Ureter (tissue), 1 donor: Measurements from ENCODE around the gene SBF2. TPM values are rescaled to one million over a fixed set of nuclear protein-coding genes. Genes with fewer than 3 reads are reported as not detected.

Experiments used
- DNase-seq: peaks from one replicate; pipeline ENCODE4 v3.0.0-alpha.2; 2020; ENCODE audit warnings: low spot score
- total RNA-seq: library from RNA; stranded (reverse); gene quantifications from one replicate; pipeline ENCODE4 v1.2.4, GENCODE V29; 2023
- donor health status: DM: yes; HTN: yes; CAD: no.

Gene SBF2
- total RNA-seq, 1 donor from 2014 or later: 90.7 TPM

- no peak for DNase-seq
Observed at GRCh38 chr11:9855579-9856287, 438.3 kb downstream of the SBF2 start.

DNA sequence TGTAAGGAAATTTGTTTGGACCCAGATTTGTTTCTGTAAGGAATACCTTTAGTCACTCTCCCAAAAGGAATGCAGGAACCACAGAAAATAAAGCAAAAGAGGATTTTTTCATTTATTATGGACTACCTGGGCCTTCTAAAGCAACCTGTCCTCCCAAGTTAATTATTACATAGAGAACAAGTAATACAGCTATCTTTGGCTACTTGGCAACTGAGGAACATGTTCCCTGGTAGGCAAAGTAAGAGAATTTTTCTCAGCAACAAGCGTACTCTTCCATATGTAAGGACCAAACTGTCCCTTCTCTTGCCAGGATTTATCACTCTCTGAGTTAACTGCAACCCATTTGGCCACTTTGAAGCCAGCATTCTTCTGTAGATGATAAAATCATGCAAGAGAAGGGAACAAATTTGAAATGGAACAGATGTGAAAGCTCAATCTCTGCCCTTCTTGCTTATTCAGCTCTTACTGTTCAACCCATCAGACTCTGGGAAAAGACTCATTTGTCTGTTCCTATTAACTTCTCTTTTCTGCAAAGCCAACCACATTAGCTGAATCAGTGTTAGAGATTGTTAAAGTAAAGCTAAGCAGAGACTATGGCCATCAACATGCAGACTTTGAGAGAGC, 440.0 kb downstream of the SBF2 start:
- DNase-seq: no peak

DNA sequence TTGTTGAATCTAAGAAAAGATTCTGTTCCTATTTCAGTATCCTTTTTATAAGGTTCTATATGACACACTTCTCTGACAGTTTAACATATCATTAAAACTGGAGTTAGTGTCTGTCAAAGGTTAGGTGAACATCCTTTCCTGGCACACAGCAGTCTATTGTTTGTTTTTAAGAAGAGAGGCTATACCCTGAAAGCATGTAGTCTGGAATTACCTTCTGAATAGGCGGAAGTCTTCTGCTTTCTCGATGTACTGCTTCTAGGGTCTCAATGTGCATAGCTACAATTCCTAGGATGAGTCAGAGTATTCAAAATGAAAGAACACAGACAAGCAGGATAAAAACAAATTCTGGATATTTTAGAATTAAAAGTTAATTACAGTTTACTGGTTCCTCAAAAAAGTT, 441.6 kb downstream of the SBF2 start:
- no peak for DNase-seq

DNA sequence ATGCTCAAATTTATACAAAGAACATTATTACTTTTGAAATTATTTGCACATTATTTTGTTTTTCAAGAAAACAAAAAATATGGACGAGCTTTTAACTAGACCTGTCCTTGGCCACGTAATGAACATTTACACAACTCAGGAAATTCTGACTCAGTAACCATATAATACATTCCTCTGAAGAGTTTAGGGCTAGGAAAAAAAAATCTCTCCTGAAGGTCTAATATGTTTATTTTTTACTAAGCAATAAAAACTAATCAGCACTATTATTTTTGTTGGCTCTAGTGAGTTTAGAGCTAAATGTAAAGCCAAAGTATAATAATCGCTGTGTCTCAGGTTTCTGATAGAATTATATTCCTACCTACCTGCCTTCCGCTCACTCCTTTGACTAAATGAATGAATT, 442.7 kb downstream of the SBF2 start:
- DNase-seq: no peak

GRCh38 chr11:9850224-9850895, 443.7 kb downstream of the SBF2 start:
- no peak for DNase-seq

GRCh38 chr11:9849389-9849788, 444.6 kb downstream of the SBF2 start:
- DNase-seq: no peak

GRCh38 chr11:9847636-9848035, 446.4 kb downstream of the SBF2 start:
- no peak for DNase-seq

DNA sequence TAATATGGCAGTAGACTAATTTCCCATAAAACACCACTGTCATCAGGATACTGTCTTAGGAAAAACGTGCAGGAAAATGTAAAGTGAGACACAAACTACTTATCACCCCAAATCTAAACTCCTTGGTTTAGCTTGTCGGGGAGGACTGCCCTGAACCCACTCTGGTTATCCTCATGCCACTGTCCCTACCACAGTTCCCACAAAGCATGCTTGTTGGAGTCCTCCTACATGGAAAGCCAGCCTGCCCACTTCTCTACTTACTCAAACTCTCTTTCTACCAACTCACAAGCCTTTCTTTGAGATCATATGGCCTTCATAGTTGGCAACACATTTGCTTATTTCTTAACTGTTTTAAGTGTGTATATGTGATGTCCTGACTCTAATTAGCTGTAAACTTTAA, 451.1 kb downstream of the SBF2 start:
- DNase-seq: no peak

DNA sequence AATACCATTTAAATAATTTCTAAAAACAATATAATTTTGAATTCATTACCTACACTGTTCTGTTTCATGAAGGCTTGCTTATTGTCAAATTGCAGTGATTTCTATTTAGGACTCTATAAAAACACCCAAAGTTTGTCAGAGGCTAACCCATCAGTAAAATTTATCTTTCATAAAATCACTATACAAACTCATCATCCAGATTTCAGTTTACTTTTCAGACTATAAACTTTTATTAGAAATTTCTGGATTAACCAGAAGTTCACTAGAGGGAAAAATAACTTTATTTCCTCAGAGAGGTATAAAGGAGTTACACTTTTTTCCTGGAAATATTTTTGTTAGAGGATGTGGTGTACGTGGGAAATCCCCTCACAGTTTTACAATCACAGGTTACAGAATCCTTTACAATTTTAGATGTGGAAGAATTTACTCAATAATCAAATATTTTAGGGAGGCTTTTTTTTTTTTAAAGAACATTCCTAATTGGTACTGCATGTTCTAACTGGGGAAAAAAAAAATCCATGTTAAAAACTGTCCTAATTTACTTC, 453.5 kb downstream of the SBF2 start:
- no peak for DNase-seq

GRCh38 chr11:9839550-9839949, 454.5 kb downstream of the SBF2 start:
- DNase-seq: no peak

DNA sequence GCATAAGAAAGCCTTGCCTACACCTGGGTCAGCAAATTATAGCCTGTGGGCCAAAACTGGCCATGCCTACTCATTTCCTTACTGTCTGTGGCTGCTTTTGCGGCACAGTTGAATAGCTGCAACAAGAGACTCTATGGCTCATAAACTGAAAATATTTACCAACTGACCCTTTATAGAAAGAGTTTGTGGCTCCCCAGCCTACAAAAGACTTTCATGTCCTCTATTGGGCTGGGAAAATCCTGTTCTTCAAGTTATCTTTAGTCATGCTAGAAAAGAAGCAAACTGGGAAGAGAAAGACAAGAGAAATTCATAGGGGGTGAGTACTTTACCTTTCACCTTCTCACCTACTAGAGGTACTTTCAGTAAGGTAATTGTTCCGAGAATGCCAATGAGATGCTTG, 455.1 kb downstream of the SBF2 start:
- no peak for DNase-seq

- DNase-seq: no peak
Observed at GRCh38 chr11:9838229-9838628, 455.8 kb downstream of the SBF2 start.

DNA sequence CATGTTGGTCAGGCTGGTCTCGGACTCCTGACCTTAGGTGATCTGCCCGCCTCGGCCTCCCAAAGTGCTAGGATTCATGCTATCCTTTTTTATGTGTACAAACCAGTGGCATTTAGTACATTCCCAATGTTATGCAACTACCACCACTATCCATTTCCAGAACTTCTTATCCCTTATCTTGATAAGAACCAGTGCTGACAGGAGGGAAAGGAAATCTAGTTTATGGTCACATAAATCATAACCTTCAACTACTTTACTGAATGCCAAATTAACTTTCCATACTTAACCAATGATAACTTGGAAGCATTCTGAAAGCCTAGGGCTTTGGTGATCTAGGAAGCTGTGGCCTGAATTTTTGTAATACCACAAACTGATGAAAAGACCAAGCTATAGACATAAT, 459.7 kb downstream of the SBF2 start:
- no peak for DNase-seq

GRCh38 chr11:9831122-9831521, 462.9 kb downstream of the SBF2 start:
- no peak for DNase-seq

GRCh38 chr11:9827708-9828107, 466.3 kb downstream of the SBF2 start:
- DNase-seq: no peak

- no peak for DNase-seq
Observed at GRCh38 chr11:9826390-9826789, 467.6 kb downstream of the SBF2 start.

GRCh38 chr11:9825895-9826294, 468.1 kb downstream of the SBF2 start:
- no peak for DNase-seq

DNA sequence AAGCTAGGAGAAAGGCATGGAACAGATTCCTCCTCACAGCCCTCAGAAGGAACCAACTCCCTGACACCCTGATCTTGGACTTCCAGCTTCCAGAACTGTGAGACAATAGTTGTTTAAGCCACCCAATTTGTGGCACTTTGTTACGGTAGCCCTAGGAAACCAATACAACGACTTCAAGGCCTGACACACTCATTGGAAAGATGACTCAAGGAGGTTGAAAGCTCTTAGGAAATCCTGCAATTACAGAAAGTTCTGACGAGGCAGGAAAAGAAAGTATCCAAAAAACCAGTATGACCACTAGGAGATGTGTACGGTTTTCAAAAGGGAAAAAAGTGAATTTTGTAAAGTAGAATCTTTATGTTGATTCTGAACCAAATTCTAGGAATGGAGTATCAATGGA, 468.7 kb downstream of the SBF2 start:
- DNase-seq: no peak

GRCh38 chr11:9823887-9824385, 470.1 kb downstream of the SBF2 start:
- no peak for DNase-seq

- no peak for DNase-seq
Observed at GRCh38 chr11:9823439-9823838, 470.6 kb downstream of the SBF2 start.

GRCh38 chr11:9821008-9821752, 472.8 kb downstream of the SBF2 start:
- DNase-seq: no peak

DNA sequence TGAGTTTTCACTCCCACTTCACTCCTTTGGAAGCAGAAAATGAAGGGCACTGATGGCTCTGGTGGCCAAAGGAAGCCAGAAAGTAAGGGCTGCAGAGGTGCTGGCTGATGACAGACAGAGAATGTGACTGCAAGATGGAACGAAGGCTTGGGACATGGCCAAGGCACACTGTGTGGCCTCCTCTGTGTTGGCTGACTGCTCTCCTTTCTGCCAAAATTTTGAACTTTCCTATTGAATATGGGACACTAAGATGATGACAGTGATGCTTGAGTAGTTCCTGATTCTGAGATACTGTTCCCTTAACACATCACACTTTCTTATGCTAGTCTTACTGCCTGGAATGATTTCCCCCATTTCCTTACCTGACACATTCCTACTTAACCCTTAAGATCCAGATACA, 473.8 kb downstream of the SBF2 start:
- no peak for DNase-seq
